ENCODE results near the gene ANKRD16.
"Not testable (repeated sequence)": the region's sequence is repeated elsewhere in the genome, so short reads cannot be mapped to it uniquely, and the experiment has no call there.

ANKRD16 gene

DNA sequence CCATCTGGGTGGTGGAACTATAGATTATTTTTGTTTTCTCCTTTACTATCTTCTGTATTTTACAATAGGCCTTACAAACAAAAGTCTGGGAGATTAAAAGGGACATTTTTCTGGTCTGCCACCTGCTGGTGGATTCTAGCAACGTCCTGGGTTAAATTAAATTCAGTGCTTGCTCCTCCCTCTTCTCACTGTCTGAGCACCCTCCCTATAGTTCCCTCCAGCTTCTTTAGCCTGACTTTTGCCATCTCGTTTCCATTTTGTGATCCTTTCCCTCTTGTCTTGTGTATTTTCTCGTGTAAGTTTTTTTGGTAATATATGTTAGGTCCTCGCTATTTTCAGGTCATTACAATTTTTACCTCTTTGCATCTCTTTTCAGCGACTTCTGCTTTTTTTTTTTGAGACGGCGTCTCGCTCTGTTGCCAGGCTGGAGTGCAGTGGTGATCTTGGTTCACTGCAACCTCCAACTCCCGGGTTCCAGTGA, 16.1 kb downstream of the ANKRD16 start:
- no peak for DNase-seq (ENCODE audit: low read depth)

DNA sequence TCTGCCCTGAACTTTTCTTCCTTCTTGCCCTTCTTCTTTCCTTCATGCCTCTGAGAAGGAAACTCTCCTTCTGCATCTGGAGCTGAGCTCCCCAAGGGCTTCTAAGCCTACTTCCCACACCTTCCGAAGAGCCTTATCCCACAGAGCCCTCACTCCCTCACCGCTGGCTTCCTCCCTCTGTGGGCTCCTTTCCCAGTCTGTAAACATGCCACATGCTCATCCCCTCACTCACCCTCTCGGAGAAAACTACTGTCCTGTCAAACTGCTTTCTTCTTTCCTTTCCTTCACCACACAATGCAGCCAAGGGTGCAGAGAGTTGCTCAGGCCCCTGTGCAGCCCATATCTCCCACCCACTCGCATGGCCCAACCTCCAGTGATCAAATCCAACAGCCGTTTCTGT, 18.1 kb downstream of the ANKRD16 start:
- DNase-seq (ENCODE audit: low read depth), result no peak

GRCh38 chr10:5869156-5869555, 20.5 kb downstream of the ANKRD16 start:
- DNase-seq (ENCODE audit: low read depth), result no peak

- not testable (repeated sequence) for DNase-seq (ENCODE audit: low read depth)
These were observed 21.3 kb downstream of the ANKRD16 start for GRCh38 chr10:5868383-5868782.

- not testable (repeated sequence) for DNase-seq (ENCODE audit: low read depth)
These were observed 22.5 kb downstream of the ANKRD16 start for GRCh38 chr10:5867091-5867615.

GRCh38 chr10:5866451-5867081, 23.1 kb downstream of the ANKRD16 start:
- DNase-seq (ENCODE audit: low read depth), result not testable (repeated sequence)

DNA sequence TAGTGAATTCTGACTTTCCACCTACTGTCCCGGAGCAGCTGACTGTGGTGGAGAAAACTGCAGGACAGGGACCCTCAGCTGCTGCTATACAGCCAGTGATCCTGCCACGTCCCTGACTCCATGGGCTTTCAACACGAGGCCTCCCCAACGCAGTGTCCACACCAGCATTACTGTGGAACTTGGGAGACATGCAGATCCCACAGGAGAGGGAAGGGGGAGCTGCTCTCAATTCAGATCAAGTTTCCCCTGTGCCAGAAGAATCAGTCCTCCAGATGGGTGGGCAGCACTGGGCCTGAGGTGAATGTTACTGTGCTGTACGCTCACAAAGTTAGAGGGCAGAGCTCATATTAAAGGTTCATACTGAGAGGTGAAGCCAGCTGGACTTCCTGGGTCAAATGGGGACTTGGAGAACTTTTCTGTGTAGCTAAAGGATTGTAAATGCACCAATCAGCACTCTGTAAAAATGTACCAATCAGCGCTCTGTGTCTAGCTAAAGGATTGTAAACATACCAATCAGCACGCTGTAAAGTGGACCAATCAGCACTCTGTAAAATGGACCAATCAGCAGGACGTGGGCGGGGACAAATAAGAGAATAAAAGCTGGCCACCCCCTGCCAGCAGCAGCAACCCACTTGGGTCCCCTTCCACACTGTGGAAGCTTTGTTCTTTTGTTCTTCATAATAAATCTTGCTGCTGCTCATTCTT, 26.6 kb downstream of the ANKRD16 start:
- DNase-seq (ENCODE audit: low read depth), result not testable (repeated sequence)

- DNase-seq (ENCODE audit: low read depth), result no peak
These were observed 27.2 kb downstream of the ANKRD16 start for GRCh38 chr10:5862360-5862961.

DNA sequence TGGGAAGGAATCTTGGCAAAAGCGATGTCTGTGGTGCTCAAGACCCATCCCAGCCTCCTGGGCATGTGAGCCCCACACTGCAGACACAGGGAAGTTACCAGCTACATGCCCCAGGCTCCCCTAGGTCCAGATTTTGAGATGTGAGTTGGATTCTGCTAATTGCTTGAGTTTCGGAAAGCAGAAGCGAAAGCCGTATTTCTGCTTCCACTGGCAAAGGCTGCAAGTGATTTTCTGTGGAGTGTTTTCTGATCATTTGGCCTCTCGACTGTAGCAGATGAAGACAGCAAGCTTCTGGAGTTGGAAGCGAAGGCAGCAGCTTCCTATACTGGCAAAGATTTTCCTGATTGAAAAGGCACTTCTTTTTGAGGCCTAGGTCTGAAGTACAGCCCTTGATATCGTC, 29.6 kb downstream of the ANKRD16 start:
- no peak for DNase-seq (ENCODE audit: low read depth)

DNA sequence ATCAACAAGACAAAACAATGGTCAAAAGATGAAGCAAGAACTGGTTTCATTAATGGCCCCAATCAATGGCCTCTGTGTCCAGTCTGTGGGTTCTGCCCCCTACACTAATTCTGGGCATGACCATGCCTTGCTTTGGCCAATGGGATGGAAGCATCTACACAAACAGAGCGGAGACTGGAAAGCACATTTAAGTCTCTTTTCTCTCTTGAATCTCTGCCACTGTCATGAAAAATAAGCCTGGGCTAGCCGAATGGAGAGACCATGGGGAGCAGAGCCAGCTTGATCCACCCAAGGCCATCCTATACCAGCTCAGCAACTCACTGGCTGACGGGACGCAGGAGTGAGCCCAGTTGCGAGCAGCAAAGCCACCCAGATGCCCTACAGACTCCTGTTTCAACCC, 30.9 kb downstream of the ANKRD16 start:
- DNase-seq (ENCODE audit: low read depth), result no peak

- DNase-seq (ENCODE audit: low read depth), result no peak
These were observed 33.0 kb downstream of the ANKRD16 start for GRCh38 chr10:5856701-5857004.

DNA sequence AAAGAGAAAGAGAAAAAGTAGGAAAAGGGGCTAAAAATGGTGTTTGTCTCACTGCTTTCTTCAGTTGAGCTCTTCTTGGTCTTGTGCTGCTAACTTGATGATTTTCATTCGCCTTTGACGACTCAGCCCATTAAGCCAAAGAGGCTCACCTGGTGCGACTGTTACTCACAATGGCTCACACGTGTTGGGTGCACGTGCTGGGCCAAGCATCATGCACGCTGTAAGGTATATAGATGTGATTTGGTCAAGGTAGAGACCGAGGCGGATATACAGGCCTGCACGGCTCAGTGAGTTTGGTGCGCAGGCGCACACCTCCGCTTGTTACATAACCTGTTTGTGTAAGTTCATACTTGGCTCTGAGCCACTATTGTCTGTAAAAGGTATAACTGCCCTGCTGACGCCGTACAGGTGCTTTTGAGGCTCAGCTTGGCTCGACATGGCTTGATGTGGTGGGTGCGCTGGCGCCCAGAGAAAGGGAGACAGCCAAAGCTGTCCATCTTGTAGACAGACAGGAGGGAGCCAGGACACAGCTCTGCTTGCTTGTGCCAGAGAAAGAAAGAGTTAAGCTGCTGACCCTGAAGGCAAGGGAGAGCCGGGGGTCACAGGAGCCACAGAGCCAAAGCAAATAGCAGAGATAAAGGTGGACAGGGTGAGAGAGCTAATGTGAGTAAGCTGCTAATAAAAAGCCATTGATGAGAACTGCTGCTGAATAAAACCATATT, 33.6 kb downstream of the ANKRD16 start:
- no peak for DNase-seq (ENCODE audit: low read depth)

- no peak for DNase-seq (ENCODE audit: low read depth)
These were observed 35.6 kb downstream of the ANKRD16 start for GRCh38 chr10:5854131-5854475.

DNA sequence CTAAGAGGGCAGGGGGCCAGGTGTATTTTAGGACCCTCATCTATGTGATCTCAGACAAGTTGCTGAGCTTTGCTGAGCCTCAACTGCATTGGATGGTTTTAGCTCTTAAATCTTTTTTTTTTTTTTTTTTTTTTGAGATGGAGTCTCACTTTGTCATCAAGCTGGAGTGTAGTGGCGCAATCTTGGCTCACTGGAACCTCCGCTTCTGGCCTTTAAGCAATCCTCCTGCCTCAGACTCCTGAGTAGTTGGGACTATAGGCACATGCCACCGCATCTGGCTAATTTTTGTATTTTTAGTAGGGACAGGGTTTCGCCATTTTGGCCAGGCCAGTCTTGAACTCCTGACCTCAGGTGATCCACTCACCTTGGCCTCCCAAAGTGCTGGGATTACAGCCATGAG, 43.0 kb downstream of the ANKRD16 start:
- not testable (repeated sequence) for DNase-seq (ENCODE audit: low read depth)

DNA sequence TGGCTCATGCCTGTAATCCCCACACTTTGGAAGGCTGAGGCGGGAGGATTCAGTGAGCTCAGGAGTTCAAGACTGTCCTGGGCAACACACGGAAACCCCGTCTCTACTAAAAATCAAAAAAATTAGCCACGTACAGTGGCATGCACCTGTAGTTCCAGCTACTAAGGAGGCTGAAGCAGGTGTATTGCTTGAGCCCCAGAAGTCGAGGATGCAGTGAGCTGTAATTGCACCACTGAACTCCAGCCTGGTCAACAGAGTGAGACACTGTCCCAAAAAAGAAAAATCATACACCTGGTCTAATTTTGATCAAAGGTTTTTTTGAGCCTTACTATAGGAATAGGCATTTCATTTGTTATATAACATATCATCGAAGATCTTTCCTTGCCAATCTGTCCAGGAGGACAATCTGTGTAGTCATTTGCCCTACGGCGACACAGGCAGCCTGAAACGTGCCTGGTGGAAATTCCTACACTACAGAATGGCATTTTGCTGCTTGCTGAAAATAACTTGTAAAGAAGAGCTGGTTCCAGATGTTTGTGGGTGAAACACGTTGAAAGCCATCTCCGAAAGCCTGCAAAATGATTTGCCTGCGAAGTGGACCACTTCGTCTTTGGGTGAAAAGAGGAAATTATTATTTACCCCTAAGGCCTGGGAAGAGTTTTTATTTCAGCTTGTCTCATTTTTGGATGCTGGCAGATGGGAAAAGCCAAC, 45.2 kb downstream of the ANKRD16 start:
- no peak for DNase-seq (ENCODE audit: low read depth)

DNA sequence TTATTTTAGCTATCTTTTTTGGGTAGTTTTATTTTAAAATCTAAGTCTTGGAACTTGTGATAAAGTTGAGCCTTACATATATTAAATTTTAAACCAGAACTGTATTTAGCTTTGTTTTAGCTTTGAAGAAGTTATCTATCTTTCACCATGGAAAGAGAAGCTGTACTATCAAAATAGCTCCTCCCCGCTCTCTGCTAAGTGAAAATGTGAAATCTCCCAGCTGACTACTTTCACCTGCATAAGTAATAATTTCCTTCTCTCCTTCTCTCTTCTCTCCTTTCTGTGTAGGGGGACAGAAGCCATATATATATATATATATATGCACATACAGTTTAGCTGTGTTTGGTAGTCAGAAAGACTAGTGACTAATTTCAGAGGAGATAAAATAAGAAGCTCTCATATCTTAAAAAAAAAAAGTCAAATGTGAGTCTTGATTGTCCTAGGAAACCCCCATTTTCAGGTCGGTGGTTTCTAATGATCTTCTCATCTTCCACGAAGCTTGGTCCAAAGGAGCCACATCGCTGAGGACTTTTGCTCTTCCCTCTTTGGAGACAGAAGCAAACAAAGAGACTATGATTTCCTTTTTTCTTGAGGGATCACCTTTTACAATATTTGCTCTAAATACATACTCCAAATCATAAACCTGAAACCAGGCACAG, 45.9 kb downstream of the ANKRD16 start:
- no peak for DNase-seq (ENCODE audit: low read depth)

- DNase-seq (ENCODE audit: low read depth), result no peak
These were observed 47.7 kb downstream of the ANKRD16 start for GRCh38 chr10:5841965-5842364.

GRCh38 chr10:5840314-5841307, 49.1 kb downstream of the ANKRD16 start:
- DNase-seq (ENCODE audit: low read depth), result no peak

GRCh38 chr10:5836181-5836580, 53.5 kb downstream of the ANKRD16 start:
- not testable (repeated sequence) for DNase-seq (ENCODE audit: low read depth)

DNA sequence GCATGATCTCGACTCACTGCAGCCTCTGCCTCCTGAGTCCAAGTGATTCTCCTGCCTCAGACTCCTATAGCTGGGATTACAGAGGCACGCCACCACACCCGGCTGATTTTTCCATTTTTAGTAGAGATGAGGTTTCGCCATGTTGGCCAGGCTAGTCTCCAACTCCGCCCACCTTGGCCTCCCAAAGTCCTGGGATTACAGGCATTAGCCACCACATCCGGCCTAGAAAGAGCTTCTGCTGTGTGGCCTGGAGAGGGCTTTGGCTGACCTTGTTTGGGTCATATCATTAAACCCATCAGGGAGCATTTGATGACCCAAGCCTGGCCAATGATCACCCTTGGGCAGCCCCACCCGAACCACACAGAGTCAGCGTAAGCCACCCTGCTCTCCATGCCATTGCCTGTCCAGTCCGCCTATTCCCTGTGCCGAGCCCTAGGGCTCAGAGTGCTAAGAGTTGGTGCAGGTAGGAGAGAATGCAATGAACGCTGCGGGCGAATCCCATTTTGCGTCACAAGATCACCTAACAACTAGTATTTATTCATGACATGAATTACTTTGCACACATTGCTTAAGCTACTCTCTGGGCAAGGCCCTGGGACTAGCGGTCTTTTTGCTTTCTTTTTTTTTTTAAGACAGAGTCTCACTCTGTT, 54.1 kb downstream of the ANKRD16 start:
- DNase-seq (ENCODE audit: low read depth), result no peak

Measured in HS-27A (cell line).